HFF-Myc (cell line): Measurements from ENCODE around the gene GSTO2.

ENCODE experiments used
- DNase-seq: peaks from one replicate; pipeline ENCODE4 v3.0.0-alpha.2; 2011; ENCODE audit warnings: low read depth; ENCODE audit errors: extremely low read depth
- H3K4me3 ChIP-seq: replicated peaks from 2 replicates; pipeline ENCODE4 v1.5.1; 2011; ENCODE audit warnings: low read depth, mild to moderate bottlenecking, control low read depth, low read length
- TF ChIP-seq, protein P1 (sequence below): IDR thresholded peaks from 2 replicates; pipeline ENCODE4 v1.5.1; 2012; ENCODE audit warnings: mild to moderate bottlenecking, low read depth, low read length, control low read depth; ENCODE audit errors: missing control alignments

Gene GSTO2

DNA sequence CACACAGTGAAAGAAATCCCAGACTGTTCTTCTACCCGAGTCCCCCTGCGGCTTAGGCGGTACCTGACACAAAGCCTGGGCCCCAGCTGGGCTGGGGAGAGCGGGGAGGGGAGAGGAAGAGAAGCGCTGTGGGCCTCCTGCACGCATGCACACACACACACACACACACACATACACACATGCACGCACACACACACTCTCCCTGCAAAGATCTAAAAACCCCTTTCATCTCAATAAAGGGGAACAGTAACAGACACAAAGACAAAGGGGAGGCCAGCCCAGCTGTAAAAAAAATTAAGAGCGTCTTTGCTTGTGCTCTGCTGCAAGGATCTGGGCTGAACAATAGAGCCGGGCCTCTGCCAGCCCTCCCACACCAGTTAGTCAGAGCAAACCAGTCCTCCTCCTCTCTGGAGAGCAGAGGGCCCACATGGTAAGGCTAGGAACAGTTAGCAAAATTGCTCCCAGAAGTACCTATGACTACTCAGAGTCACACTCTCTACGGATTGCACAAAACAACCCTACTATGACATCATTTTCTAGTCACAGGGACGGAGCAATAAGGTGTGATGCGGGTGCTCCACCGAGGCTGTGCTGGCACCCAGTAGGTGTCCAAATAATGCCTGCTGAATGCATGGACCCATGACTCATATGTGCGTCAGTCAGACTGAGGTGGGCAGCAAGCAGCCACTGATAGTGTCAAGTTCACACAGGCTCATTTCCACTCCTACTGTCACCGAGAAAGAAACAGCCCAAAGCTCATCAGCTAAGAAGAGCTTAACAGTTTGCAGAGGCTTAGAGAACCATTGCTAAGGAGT lies 60.1 kb downstream of the GSTO2 start:
- peak overlapping the region; percentile 41 for H3K4me3 ChIP-seq
- no peak for DNase-seq
- TF ChIP-seq, protein P1, sequence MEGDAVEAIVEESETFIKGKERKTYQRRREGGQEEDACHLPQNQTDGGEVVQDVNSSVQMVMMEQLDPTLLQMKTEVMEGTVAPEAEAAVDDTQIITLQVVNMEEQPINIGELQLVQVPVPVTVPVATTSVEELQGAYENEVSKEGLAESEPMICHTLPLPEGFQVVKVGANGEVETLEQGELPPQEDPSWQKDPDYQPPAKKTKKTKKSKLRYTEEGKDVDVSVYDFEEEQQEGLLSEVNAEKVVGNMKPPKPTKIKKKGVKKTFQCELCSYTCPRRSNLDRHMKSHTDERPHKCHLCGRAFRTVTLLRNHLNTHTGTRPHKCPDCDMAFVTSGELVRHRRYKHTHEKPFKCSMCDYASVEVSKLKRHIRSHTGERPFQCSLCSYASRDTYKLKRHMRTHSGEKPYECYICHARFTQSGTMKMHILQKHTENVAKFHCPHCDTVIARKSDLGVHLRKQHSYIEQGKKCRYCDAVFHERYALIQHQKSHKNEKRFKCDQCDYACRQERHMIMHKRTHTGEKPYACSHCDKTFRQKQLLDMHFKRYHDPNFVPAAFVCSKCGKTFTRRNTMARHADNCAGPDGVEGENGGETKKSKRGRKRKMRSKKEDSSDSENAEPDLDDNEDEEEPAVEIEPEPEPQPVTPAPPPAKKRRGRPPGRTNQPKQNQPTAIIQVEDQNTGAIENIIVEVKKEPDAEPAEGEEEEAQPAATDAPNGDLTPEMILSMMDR: no peak

DNA sequence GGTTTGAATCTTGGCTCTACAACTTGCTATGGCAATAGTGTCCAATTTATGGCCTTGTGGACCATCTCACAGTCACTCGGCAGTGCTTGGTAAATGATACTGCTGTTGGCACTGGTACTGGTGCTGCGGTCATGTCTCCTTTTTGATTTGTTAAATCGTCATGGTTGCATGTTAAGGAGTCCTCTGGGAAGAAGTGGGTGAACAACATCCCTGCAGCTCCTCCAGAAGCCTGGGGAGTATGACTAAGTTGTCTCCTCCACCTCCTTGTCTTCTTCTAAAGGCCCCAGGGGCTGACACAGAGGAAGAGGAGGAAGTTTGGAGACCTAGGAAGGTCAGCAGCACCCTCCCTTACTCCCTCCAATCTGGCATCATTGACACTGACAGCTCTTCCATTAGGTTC lies 60.8 kb downstream of the GSTO2 start:
- TF ChIP-seq, protein P1: no peak
- no peak for DNase-seq
- peak overlapping the region; percentile 10; the same call in 1 of the 2 replicates for H3K4me3 ChIP-seq

DNA sequence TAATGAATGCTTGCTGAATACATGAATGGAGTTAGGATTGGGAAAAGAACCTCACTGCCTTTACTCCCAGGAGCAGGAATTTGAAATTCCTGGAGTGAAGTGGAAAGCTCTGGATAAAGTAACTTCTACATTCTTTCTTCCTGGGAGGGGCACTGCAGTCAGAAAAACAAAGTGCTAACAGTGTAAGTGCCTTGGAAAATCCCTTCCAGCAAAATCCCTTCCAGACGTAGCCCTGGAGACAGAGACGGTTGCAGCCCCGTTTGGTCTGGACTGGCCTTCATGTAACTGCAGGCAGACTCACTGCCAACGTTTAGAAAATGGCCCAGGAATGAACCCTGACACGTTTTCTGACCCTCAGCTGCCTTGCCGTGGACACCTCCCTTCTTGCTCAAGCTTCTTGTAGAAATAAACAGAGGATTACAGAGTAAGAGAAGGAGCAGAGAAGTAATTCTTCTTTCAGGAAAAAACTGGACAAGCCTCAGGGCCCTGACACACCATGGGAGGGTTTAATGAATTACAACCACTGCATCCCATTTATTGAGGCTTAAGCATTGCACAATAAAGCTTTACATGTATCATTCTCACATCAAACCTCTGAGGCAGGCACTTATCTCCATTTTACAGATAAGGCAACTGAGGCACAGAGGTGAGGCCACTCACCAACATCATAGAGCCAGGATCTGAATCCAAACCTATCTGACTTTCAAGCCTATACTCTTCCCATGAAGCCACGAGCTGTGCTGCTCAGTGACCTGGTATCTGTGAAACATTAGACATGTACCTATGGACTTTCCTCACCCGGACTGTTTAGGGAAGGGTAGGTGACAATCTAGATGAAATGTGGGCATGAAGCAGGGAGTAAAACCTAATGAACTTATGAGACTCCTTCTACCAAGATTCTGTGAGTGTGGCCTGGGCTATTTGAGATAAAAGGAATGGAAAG lies 61.5 kb downstream of the GSTO2 start:
- TF ChIP-seq, protein P1: no peak
- no peak for DNase-seq
- peak overlapping the region; percentile 11; the same call in 1 of the 2 replicates for H3K4me3 ChIP-seq

DNA sequence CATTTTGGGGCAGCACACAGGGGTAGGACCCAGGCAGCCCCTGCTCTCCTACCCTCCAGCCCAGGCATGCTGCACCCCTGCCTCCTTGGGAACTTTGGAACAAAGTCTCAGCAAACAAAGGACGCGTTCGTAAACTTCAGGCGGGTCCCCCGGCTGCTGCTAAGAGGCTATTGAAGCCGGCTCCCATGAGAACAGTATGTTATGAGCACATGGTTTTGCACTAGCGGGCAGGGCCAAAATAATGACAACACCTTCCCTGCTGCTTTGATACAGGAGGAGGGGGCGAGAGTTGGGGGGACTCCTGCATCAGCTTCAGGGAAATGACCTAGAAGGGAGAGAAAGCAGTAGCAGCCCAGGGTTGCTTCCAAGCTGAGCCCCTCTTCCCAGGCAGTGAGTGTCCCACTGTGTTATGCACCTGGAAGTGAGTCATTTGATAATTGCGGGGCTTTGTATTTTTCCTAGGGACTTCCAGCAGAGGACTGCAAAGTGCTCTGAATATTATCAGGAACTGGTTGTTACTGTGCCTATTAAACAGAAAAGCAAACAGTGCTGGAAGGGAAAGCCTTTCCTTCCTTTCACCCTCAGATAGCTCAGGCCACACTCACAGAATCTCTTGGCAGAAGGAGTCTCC lies 62.3 kb downstream of the GSTO2 start:
- DNase-seq: no peak
- TF ChIP-seq, protein P1: no peak
- H3K4me3 ChIP-seq: peak overlapping the region; percentile 11

DNA sequence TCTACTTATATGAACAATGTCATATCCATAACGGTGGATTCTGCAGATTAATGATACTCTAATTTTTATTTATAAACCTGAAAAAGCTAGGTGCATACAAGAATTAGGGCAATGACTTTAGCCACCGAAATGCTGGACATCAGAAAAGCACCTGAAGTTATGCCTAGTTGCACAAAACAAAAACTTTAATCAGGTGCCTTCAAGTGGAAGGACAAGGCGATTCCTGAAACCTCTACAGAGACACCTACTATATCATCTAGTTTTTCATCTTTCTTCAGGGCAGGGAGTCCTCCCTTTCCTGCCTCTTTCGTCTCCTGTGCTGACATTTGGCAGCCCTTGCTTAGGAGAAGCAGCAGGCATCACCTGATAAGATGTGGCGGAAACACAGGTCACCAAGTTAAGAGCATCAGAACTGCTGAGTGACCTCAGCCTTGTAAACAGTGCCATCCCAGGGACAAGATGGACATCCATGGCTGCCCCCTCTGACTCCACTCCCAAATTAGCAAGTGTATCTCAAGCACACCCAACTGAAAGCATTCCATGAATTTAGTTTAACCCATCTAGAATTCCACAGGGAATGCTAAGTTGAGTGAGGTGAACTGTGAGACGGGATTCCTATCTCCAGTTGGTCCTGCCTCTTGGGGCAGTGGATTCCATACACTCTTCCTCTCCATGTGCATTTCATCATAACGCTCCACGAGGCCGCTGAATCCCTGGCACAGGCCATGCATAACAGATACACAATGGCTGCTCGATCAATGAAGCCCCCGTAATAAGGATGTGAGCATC lies 63.5 kb downstream of the GSTO2 start:
- DNase-seq: no peak
- TF ChIP-seq, protein P1: no peak
- H3K4me3 ChIP-seq: no peak overlapping the region
